Activated CD4-positive, alpha-beta memory T cell treated with anti-CD3 and anti-CD28 coated beads, Interleukin-2, amount 10 ng/mL, durations not matched to agents 7 days and 5 days (primary cell): ENCODE data around the gene BMP2K. TPM values are rescaled to one million over a fixed set of nuclear protein-coding genes. Genes with fewer than 3 reads are reported as not detected.

Source experiments
- CTCF ChIA-PET: fragments of 350-600 bp; sonication (Branson Sonifier 250); formaldehyde crosslinking; loops from one replicate; lab custom pipeline; 2021; ENCODE audit warnings: antibody characterized with exemption, inconsistent platforms; lab: Charles Lee
- POLR2A ChIA-PET: fragments of 350-600 bp; sonication (Branson Sonifier 250); formaldehyde crosslinking; loops from one replicate; lab custom pipeline; 2021; ENCODE audit warnings: antibody characterized with exemption; lab: Charles Lee
- DNase-seq: peaks from one replicate; pipeline ENCODE4 v3.0.0-alpha.2; 2020
- H3K27ac Mint-ChIP-seq: one replicate; pipeline ENCODE4 v1.8.0; 2021; ENCODE audit warnings: mild to moderate bottlenecking, mixed read lengths
- H3K27me3 Mint-ChIP-seq: one replicate; pipeline ENCODE4 v1.8.0; 2021; ENCODE audit warnings: mixed read lengths
- H3K36me3 Mint-ChIP-seq: one replicate; pipeline ENCODE4 v1.8.0; 2021; ENCODE audit warnings: low read depth, mixed read lengths
- H3K4me1 Mint-ChIP-seq: one replicate; pipeline ENCODE4 v1.8.0; 2021; ENCODE audit warnings: mixed read lengths
- H3K4me3 Mint-ChIP-seq: one replicate; pipeline ENCODE4 v1.8.0; 2021; ENCODE audit warnings: mild to moderate bottlenecking, mixed read lengths
- H3K9me3 Mint-ChIP-seq: one replicate; pipeline ENCODE4 v1.8.0; 2021; ENCODE audit warnings: mixed read lengths
- total RNA-seq, 2 experiments: library from RNA; stranded (reverse); gene quantifications; one replicate each; pipeline ENCODE4 v1.2.3, GENCODE V29; 2021

The BMP2K gene
- total RNA-seq, 2 experiments from 2014 or later, result 15.6 to 15.8 TPM

DNA sequence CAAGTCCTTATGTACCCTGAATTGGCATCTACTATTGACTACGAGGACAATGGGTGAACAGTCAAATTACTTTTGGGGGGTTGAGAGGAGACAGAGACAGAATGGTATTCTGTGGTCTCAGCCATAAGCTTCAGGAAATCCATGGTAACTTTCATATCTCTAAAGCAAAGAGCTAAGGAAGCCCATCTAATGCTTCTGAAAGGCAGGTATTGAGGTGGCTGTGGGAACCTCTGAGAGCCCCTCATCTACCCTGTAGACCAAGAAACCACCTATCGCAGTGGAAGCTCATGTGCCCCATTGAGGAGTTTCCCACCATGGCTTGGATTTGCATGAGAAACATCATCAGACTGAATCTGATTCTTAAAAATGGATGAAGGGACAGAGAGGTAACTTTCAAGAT is 23.1 kb upstream of the BMP2K start:
- ChIA-PET CTCF (no interaction called here), POLR2A (no interaction called here)
- Mint-ChIP-seq H3K36me3 (no peaks in the 10 kb centered on the region), H3K27ac (no peak overlapping the region), H3K4me1 (peaks cover 3% of the 10 kb centered on the region), H3K4me3 (no peak overlapping the region), H3K9me3 (no peaks in the 10 kb centered on the region), H3K27me3 (no peaks in the 10 kb centered on the region)
- no peak for DNase-seq

DNA sequence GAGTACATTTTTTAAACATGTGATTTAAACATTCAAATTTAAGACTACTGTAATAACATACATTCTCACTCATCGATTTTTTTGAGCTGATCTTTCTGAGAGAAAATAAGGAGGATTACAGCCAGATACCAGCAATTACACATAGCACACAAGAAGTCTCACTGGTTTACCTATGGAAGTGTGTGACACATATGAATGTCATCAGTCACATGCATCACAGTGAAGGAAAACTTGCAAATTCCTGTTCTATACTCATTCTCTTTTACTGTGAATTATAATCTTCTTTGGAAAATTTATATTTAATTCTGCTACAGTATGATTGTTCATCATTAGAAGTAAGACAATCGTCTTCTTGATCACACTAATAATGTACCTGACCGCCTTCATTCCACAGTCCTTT is 21.3 kb upstream of the BMP2K start:
- Mint-ChIP-seq H3K27ac (no peak overlapping the region), H3K4me3 (no peak overlapping the region), H3K9me3 (no peaks in the 10 kb centered on the region), H3K27me3 (no peaks in the 10 kb centered on the region), H3K4me1 (no peaks in the 10 kb centered on the region), H3K36me3 (no peaks in the 10 kb centered on the region)
- CTCF ChIA-PET, result no interaction called here
- no peak for DNase-seq
- POLR2A ChIA-PET, result no interaction called here

DNA sequence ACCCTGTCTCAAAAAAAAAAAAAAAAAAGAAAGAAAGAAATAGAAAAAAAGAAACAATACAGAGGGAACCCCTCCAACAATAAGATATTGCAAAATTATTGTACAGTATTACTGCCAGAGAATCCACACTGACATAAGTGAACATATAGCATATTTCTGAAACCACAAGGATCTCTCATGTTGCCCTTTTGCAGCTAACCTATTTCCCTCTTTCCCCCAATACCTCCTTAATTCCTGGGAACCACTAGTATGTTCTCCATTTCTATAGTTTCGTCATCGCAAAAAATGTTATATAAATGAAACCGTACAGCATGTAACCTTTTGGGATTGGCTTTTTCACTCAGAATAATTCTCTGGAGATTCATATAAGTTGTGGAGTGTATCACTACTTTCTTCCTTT is 20.0 kb upstream of the BMP2K start:
- H3K9me3 Mint-ChIP-seq, result no peaks in the 10 kb centered on the region
- no peak for DNase-seq
- ChIA-PET CTCF (interaction anchor here (0.6 kb wide), 1 partner anchor 13 kb away, joined by 5 read pairs; no protein-coding TSS in a partner anchor), POLR2A (no interaction called here)
- no peaks in the 10 kb centered on the region for H3K27me3 Mint-ChIP-seq
- no peaks in the 10 kb centered on the region for H3K4me1 Mint-ChIP-seq
- no peak overlapping the region for H3K4me3 Mint-ChIP-seq
- H3K27ac Mint-ChIP-seq, result no peak overlapping the region
- H3K36me3 Mint-ChIP-seq, result no peaks in the 10 kb centered on the region

DNA sequence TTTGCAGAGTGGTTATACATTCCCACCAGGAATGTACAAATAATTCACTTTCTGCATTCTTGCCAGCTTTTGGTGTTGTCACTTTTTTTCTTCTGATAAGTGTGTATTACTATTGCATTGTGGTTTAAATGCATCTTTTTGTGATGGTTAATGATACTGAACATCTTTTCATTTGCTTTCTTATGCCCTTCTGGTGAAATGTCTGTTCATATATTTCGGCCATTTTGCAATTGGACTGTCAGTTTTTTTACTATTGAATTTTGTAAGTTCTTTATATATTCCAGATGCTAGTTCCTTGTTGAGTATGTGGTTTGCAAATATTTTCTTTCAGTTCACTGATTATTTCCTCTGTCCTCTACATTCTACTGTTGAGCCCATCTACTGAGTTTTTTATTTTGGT is 19.4 kb upstream of the BMP2K start:
- H3K27ac Mint-ChIP-seq, result no peak overlapping the region
- no peaks in the 10 kb centered on the region for H3K36me3 Mint-ChIP-seq
- H3K27me3 Mint-ChIP-seq, result peaks cover 1% of the 10 kb centered on the region
- H3K4me3 Mint-ChIP-seq, result no peak overlapping the region
- ChIA-PET POLR2A (no interaction called here), CTCF (no interaction called here)
- no peak for DNase-seq
- H3K4me1 Mint-ChIP-seq, result no peaks in the 10 kb centered on the region
- no peaks in the 10 kb centered on the region for H3K9me3 Mint-ChIP-seq

- Mint-ChIP-seq H3K9me3 (no peaks in the 10 kb centered on the region), H3K27ac (no peak overlapping the region), H3K4me1 (no peaks in the 10 kb centered on the region), H3K4me3 (no peak overlapping the region), H3K27me3 (peaks cover 4% of the 10 kb centered on the region), H3K36me3 (no peaks in the 10 kb centered on the region)
- CTCF ChIA-PET, result interaction anchor here (1.2 kb wide), 1 partner anchor 11 kb away, joined by 3 read pairs; no protein-coding TSS in a partner anchor
- POLR2A ChIA-PET, result no interaction called here
- no peak for DNase-seq
Measured at GRCh38 chr4:78757574-78757973, 18.6 kb upstream of the BMP2K start.

DNA sequence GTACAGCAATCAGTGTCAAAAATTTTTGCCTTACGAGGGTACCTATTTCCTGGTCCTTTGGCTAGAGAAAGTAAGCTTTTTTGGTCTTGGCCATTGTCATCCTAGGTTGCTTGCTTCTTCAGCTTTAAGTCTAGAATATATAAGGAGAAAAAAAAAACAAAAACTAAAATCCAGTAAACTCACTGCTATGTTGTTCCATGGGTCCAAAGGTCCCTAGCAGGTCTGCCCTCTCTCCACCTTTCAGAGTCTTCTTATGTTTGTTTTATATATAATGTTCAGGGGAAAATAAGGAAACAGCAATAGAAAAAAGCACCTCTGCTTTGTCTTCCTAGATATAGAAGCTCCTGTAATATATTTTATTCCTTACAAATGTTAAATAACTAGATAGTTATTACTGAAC is 18.1 kb upstream of the BMP2K start:
- POLR2A ChIA-PET, result no interaction called here
- no peak overlapping the region for H3K4me3 Mint-ChIP-seq
- peaks cover 4% of the 10 kb centered on the region for H3K27me3 Mint-ChIP-seq
- no peak overlapping the region for H3K27ac Mint-ChIP-seq
- H3K9me3 Mint-ChIP-seq, result no peaks in the 10 kb centered on the region
- CTCF ChIA-PET, result interaction anchor here (1.2 kb wide), 1 partner anchor 10 kb away, joined by 3 read pairs; no protein-coding TSS in a partner anchor
- H3K36me3 Mint-ChIP-seq, result no peaks in the 10 kb centered on the region
- H3K4me1 Mint-ChIP-seq, result no peaks in the 10 kb centered on the region
- no peak for DNase-seq

DNA sequence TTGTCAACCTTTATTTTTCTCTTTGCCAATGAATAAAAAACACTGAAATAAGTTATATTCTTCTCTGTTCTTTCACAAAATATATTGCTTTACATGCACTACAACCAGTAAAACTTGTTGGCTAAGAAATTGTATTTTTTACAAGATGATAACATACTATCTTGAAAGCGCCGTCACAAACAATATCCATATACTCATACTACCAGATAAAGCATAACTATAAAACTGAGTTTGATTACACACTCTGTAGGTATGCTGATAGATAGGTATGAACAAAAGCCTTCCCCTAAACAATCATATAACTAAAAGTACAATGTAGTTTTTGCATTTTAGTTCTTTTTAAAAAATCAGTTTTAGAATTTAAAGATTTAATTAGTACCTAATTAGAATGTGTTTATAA is 13.6 kb upstream of the BMP2K start:
- no peak for DNase-seq
- no peak overlapping the region for H3K27ac Mint-ChIP-seq
- H3K9me3 Mint-ChIP-seq, result no peaks in the 10 kb centered on the region
- H3K36me3 Mint-ChIP-seq, result no peaks in the 10 kb centered on the region
- ChIA-PET POLR2A (no interaction called here), CTCF (no interaction called here)
- H3K27me3 Mint-ChIP-seq, result peaks cover 4% of the 10 kb centered on the region
- peaks cover 2% of the 10 kb centered on the region for H3K4me1 Mint-ChIP-seq
- H3K4me3 Mint-ChIP-seq, result no peak overlapping the region

- no peak overlapping the region for H3K27ac Mint-ChIP-seq
- CTCF ChIA-PET, result no interaction called here
- no peak for DNase-seq
- peaks cover 4% of the 10 kb centered on the region for H3K27me3 Mint-ChIP-seq
- no peak overlapping the region for H3K4me3 Mint-ChIP-seq
- no peaks in the 10 kb centered on the region for H3K36me3 Mint-ChIP-seq
- POLR2A ChIA-PET, result no interaction called here
- H3K4me1 Mint-ChIP-seq, result peaks cover 10% of the 10 kb centered on the region
- no peaks in the 10 kb centered on the region for H3K9me3 Mint-ChIP-seq
Measured at GRCh38 chr4:78763251-78763650, 12.9 kb upstream of the BMP2K start.

- Mint-ChIP-seq H3K9me3 (no peaks in the 10 kb centered on the region), H3K36me3 (no peaks in the 10 kb centered on the region), H3K4me1 (peaks cover 14% of the 10 kb centered on the region), H3K4me3 (no peak overlapping the region), H3K27ac (no peak overlapping the region), H3K27me3 (peaks cover 4% of the 10 kb centered on the region)
- no peak for DNase-seq
- CTCF ChIA-PET, result no interaction called here
- POLR2A ChIA-PET, result no interaction called here
Measured at GRCh38 chr4:78763763-78764387, 12.3 kb upstream of the BMP2K start.

- Mint-ChIP-seq H3K9me3 (no peaks in the 10 kb centered on the region), H3K27ac (no peak overlapping the region), H3K36me3 (no peaks in the 10 kb centered on the region), H3K4me3 (no peak overlapping the region), H3K4me1 (peaks cover 18% of the 10 kb centered on the region), H3K27me3 (peaks cover 4% of the 10 kb centered on the region)
- no peak for DNase-seq
- ChIA-PET CTCF (no interaction called here), POLR2A (no interaction called here)
Measured at GRCh38 chr4:78764498-78764961, 11.6 kb upstream of the BMP2K start.

DNA sequence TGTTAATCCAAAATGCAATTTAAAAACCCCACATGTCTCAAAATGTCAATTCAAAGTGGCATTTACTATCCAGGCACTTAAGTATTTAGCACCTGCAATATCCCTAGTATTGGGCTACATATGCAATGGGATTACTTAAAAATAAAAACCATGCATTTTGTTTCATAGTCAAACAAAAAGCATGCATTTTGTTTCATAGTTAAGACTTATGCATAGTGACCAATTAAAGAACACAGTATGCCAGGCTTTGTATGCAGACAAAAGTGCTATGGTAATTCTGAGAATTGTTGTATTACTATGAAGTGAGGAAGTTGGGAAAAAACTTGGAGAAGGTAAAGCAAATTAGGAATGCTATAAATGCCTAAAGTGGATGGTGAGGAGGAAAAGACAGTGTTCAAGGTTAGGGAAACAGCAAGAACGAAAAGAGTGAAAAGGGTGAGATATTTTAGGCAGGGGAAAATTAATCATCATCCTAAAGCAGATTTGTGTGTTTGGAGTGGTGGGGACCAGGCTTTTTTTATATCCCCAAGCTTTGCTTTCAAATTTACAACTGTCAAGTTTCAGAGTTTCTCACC is 10.6 kb upstream of the BMP2K start:
- POLR2A ChIA-PET, result no interaction called here
- no peak overlapping the region for H3K27ac Mint-ChIP-seq
- H3K4me1 Mint-ChIP-seq, result peaks cover 22% of the 10 kb centered on the region
- no peaks in the 10 kb centered on the region for H3K36me3 Mint-ChIP-seq
- H3K4me3 Mint-ChIP-seq, result no peak overlapping the region
- DNase-seq, result no peak
- no peaks in the 10 kb centered on the region for H3K9me3 Mint-ChIP-seq
- CTCF ChIA-PET, result no interaction called here
- H3K27me3 Mint-ChIP-seq, result peaks cover 4% of the 10 kb centered on the region

GRCh38 chr4:78766026-78766425 is 10.1 kb upstream of the BMP2K start:
- H3K27ac Mint-ChIP-seq, result no peak overlapping the region
- no peaks in the 10 kb centered on the region for H3K9me3 Mint-ChIP-seq
- ChIA-PET CTCF (interaction anchor here (0.5 kb wide), 1 partner anchor 1703 kb away, joined by 3 read pairs; no protein-coding TSS in a partner anchor), POLR2A (no interaction called here)
- DNase-seq, result no peak
- H3K4me1 Mint-ChIP-seq, result peaks cover 24% of the 10 kb centered on the region
- no peak overlapping the region for H3K4me3 Mint-ChIP-seq
- no peaks in the 10 kb centered on the region for H3K36me3 Mint-ChIP-seq
- H3K27me3 Mint-ChIP-seq, result peaks cover 4% of the 10 kb centered on the region

- ChIA-PET POLR2A (interaction anchor here (1.5 kb wide), 1 partner anchor 10 kb away, joined by 4 read pairs; no protein-coding TSS in a partner anchor), CTCF (no interaction called here)
- no peak for DNase-seq
- Mint-ChIP-seq H3K27ac (no peak overlapping the region), H3K4me3 (no peak overlapping the region), H3K4me1 (peaks cover 24% of the 10 kb centered on the region), H3K36me3 (no peaks in the 10 kb centered on the region), H3K9me3 (no peaks in the 10 kb centered on the region), H3K27me3 (peaks cover 4% of the 10 kb centered on the region)
Measured at GRCh38 chr4:78766650-78767049, 9.5 kb upstream of the BMP2K start.

- CTCF ChIA-PET, result no interaction called here
Measured at GRCh38 chr4:78767350-78767749, 8.8 kb upstream of the BMP2K start.

More at GRCh38 chr4:78767350-78767749, 8.8 kb upstream of the BMP2K start:
- no peak for DNase-seq
- Mint-ChIP-seq H3K9me3 (no peaks in the 10 kb centered on the region), H3K27me3 (no peaks in the 10 kb centered on the region), H3K4me3 (no peak overlapping the region), H3K27ac (no peak overlapping the region), H3K4me1 (peaks cover 24% of the 10 kb centered on the region), H3K36me3 (no peaks in the 10 kb centered on the region)
- POLR2A ChIA-PET, result interaction anchor here (1.5 kb wide), 1 partner anchor 10 kb away, joined by 4 read pairs; no protein-coding TSS in a partner anchor
